ENCODE results near the gene P2RY13.

- TF ChIP-seq, protein P1, sequence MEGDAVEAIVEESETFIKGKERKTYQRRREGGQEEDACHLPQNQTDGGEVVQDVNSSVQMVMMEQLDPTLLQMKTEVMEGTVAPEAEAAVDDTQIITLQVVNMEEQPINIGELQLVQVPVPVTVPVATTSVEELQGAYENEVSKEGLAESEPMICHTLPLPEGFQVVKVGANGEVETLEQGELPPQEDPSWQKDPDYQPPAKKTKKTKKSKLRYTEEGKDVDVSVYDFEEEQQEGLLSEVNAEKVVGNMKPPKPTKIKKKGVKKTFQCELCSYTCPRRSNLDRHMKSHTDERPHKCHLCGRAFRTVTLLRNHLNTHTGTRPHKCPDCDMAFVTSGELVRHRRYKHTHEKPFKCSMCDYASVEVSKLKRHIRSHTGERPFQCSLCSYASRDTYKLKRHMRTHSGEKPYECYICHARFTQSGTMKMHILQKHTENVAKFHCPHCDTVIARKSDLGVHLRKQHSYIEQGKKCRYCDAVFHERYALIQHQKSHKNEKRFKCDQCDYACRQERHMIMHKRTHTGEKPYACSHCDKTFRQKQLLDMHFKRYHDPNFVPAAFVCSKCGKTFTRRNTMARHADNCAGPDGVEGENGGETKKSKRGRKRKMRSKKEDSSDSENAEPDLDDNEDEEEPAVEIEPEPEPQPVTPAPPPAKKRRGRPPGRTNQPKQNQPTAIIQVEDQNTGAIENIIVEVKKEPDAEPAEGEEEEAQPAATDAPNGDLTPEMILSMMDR (conservative IDR thresholded peaks at IDR 0.05; ENCODE audit: low read depth, low read length), result no peak
- no peak for TF ChIP-seq EZH2 (IDR thresholded peaks at IDR 0.05; ENCODE audit: low read length, unreplicated experiment)
Measured at GRCh38 chr3:151315136-151315535, 14.2 kb downstream of the P2RY13 start.

All from PC-3 (cell line).